ENCODE results near the gene SERINC4. TPM values are rescaled to one million over a fixed set of nuclear protein-coding genes. Genes with fewer than 3 reads are reported as not detected.

The SERINC4 gene
- total and polyA plus RNA-seq, 10 of the 15 experiments (the other 5 are each of a cell fraction or from before 2014, with no cell fraction given) = 0.06 to 0.96 (median 0.26) TPM; not detected in 1

DNA sequence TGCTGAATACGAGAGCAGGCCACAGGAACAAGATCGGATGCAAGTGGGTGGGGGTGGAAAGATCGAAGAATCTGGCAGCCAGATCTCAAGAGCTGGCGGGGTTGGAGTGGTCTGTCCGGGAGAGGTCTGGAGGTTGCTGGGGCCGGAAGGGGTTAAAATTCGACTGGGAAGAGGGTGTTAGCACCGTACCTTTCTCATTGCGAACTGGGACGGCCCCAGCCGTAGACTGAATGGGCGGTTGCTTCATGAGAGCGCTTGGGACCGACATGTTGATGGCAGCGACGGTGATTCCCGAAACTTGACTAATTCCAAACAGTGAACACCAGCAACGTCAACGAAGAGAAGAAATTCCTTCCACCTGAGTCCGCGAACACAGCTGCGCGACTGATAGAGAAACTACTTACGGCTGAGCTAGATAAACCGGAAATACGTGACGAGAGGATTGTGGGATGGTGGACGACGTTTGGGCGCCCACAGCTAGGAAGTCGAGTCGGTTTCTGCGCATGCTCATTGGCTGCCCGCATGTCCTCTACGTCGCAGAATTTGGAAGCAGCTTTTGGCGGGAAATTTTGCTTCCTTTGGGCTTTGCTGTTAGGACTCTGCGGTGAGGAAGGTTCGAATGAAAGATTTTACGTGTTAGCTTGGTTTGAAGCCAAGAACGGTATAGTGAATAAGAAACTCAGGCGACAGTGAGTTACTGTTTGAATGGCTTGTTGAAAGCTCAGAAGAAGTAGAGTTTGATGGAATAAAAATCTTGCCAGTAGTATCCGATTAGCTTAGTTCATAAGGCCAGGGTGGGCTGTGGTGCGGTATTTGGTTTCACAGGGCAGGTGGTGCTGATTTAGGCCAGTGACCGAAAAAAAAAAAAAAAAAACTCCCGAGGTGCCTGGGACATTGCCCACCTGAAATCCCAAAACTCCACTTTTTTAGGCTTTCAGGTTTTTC is 24.6 kb upstream of the SERINC4 start, which contains the start of gene MFAP1 (continued):
- TF ChIP-seq, protein P1, sequence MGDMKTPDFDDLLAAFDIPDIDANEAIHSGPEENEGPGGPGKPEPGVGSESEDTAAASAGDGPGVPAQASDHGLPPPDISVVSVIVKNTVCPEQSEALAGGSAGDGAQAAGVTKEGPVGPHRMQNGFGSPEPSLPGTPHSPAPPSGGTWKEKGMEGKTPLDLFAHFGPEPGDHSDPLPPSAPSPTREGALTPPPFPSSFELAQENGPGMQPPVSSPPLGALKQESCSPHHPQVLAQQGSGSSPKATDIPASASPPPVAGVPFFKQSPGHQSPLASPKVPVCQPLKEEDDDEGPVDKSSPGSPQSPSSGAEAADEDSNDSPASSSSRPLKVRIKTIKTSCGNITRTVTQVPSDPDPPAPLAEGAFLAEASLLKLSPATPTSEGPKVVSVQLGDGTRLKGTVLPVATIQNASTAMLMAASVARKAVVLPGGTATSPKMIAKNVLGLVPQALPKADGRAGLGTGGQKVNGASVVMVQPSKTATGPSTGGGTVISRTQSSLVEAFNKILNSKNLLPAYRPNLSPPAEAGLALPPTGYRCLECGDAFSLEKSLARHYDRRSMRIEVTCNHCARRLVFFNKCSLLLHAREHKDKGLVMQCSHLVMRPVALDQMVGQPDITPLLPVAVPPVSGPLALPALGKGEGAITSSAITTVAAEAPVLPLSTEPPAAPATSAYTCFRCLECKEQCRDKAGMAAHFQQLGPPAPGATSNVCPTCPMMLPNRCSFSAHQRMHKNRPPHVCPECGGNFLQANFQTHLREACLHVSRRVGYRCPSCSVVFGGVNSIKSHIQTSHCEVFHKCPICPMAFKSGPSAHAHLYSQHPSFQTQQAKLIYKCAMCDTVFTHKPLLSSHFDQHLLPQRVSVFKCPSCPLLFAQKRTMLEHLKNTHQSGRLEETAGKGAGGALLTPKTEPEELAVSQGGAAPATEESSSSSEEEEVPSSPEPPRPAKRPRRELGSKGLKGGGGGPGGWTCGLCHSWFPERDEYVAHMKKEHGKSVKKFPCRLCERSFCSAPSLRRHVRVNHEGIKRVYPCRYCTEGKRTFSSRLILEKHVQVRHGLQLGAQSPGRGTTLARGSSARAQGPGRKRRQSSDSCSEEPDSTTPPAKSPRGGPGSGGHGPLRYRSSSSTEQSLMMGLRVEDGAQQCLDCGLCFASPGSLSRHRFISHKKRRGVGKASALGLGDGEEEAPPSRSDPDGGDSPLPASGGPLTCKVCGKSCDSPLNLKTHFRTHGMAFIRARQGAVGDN (IDR thresholded peaks at IDR 0.05) = peak; percentile 90
- TF ChIP-seq BCL3 (IDR thresholded peaks at IDR 0.05; ENCODE audit: borderline replicate concordance, insufficient read depth, low read depth, low read length, poor library complexity, severe bottlenecking) (no peak), ASH2L (IDR thresholded peaks at IDR 0.05; ENCODE audit: borderline replicate concordance, low read depth) (peak; percentile 93; the same call in 1 of the 2 replicates), TBL1XR1 (IDR thresholded peaks at IDR 0.05; ENCODE audit: low read depth, low read length) (no peak), CBX5 (IDR thresholded peaks at IDR 0.05; ENCODE audit: low read depth) (peak; percentile 73; the same call in 1 of the 2 replicates), GATAD2B (conservative IDR thresholded peaks at IDR 0.05; ENCODE audit: low read depth) (peak; percentile 74; the same call in 1 of the 2 replicates), ZNF592 (IDR thresholded peaks at IDR 0.05) (no peak), NR2F1 (conservative IDR thresholded peaks at IDR 0.05) (no peak), MEF2A (IDR thresholded peaks at IDR 0.05; ENCODE audit: insufficient read depth, low read depth, low read length) (no peak), CTCF (IDR thresholded peaks at IDR 0.05 in 2 of 3, conservative IDR thresholded peaks at IDR 0.05 in 1 of 3; ENCODE audit: control insufficient read depth in 2 of 3, extremely low read depth in 1 of 3, insufficient read depth in 1 of 3, low read depth in 3 of 3, low read length in 3 of 3) (no peak)
- TF ChIP-seq, protein P2, sequence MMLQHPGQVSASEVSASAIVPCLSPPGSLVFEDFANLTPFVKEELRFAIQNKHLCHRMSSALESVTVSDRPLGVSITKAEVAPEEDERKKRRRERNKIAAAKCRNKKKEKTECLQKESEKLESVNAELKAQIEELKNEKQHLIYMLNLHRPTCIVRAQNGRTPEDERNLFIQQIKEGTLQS (IDR thresholded peaks at IDR 0.05; ENCODE audit: borderline replicate concordance, extremely low read depth, low read depth, low read length) = no peak
- TF ChIP-seq, protein P3, sequence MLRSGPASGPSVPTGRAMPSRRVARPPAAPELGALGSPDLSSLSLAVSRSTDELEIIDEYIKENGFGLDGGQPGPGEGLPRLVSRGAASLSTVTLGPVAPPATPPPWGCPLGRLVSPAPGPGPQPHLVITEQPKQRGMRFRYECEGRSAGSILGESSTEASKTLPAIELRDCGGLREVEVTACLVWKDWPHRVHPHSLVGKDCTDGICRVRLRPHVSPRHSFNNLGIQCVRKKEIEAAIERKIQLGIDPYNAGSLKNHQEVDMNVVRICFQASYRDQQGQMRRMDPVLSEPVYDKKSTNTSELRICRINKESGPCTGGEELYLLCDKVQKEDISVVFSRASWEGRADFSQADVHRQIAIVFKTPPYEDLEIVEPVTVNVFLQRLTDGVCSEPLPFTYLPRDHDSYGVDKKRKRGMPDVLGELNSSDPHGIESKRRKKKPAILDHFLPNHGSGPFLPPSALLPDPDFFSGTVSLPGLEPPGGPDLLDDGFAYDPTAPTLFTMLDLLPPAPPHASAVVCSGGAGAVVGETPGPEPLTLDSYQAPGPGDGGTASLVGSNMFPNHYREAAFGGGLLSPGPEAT (IDR thresholded peaks at IDR 0.05; ENCODE audit: low read depth) = peak; percentile 87
